Testis (tissue), 2 donors: ENCODE results near the gene CCDC93.

Experiments
- CTCF ChIP-seq, 3 experiments: fragments of 450-650 bp in 2 of 3; fragments of 200-600 bp in 1 of 3; sonication (generic) in 1 of 3; IDR thresholded peaks; one replicate each; pipeline ENCODE4 v1.5.1; 2016 to 2019; ENCODE audit warnings: antibody characterized with exemption in 3 of 3, mild to moderate bottlenecking in 2 of 3, moderate library complexity in 1 of 3
- POLR2A ChIP-seq: fragments of 450-650 bp; IDR thresholded peaks from one replicate; pipeline ENCODE4 v1.6.1; 2017; ENCODE audit warnings: antibody characterized with exemption, mild to moderate bottlenecking, moderate library complexity

GRCh38 chr2:118019821-118020220, 6.0 kb upstream of the CCDC93 start:
- no peak for TF ChIP-seq CTCF (IDR thresholded peaks at IDR 0.05)
- TF ChIP-seq POLR2A, result no peak
